MM.1S (cell line): ENCODE results near the gene CCL28.

ENCODE experiments used
- DNase-seq: peaks from one replicate; pipeline ENCODE4 v3.0.0-alpha.2; 2015
- H2AFZ ChIP-seq: fragments of 300-600 bp; sonication (generic); 2 replicates; pipeline ENCODE4 v1.6.0; 2016; ENCODE audit warnings: antibody characterized with exemption, low read length
- H3F3A ChIP-seq: fragments of 300-600 bp; sonication (generic); 2 replicates; pipeline ENCODE4 v1.6.1; 2016; ENCODE audit warnings: mild to moderate bottlenecking, antibody characterized with exemption, low read length, moderate library complexity, mixed read lengths; ENCODE audit not compliant: insufficient read depth
- H3K27ac ChIP-seq: fragments of 300-600 bp; sonication (generic); 2 replicates; pipeline ENCODE4 v1.5.1; 2016; ENCODE audit warnings: mild to moderate bottlenecking, low read length
- H3K27me3 ChIP-seq: fragments of 300-600 bp; sonication (generic); replicated peaks from 2 replicates; pipeline ENCODE4 v1.6.0; 2016; ENCODE audit warnings: low read length; ENCODE audit not compliant: insufficient read depth
- H3K36me3 ChIP-seq: fragments of 300-600 bp; sonication (generic); replicated peaks from 2 replicates; pipeline ENCODE4 v1.6.1; 2016; ENCODE audit warnings: mild to moderate bottlenecking, low read length, mixed read lengths; ENCODE audit not compliant: insufficient read depth
- H3K4me1 ChIP-seq: fragments of 300-600 bp; sonication (generic); 2 replicates; pipeline ENCODE4 v1.6.1; 2016; ENCODE audit warnings: low read length, mixed read lengths
- H3K4me2 ChIP-seq: fragments of 300-600 bp; sonication (generic); 2 replicates; pipeline ENCODE4 v1.6.0; 2016; ENCODE audit warnings: low read depth, low read length
- H3K4me3 ChIP-seq: fragments of 300-600 bp; sonication (generic); 2 replicates; pipeline ENCODE4 v1.5.1; 2016; ENCODE audit warnings: low read length, mixed read lengths
- H3K79me2 ChIP-seq: fragments of 300-600 bp; sonication (generic); 2 replicates; pipeline ENCODE4 v1.6.1; 2016; ENCODE audit warnings: mixed run types, low read length, mixed read lengths
- H3K9ac ChIP-seq: fragments of 300-600 bp; sonication (generic); 2 replicates; pipeline ENCODE4 v1.6.1; 2016; ENCODE audit warnings: low read length, mixed read lengths
- H3K9me2 ChIP-seq: fragments of 300-600 bp; sonication (generic); replicated peaks from 2 replicates; pipeline ENCODE4 v1.6.1; 2016; ENCODE audit warnings: mild to moderate bottlenecking, low read length, mixed read lengths; ENCODE audit not compliant: insufficient read depth
- H3K9me3 ChIP-seq: fragments of 300-600 bp; sonication (generic); replicated peaks from 2 replicates; pipeline ENCODE4 v1.6.1; 2016; ENCODE audit warnings: mild to moderate bottlenecking, low read length, mixed read lengths; ENCODE audit not compliant: insufficient read depth
- H4K20me1 ChIP-seq: fragments of 300-600 bp; sonication (generic); 2 replicates; pipeline ENCODE4 v1.6.1; 2016; ENCODE audit warnings: mild to moderate bottlenecking, low read length, moderate library complexity, mixed read lengths; ENCODE audit not compliant: insufficient read depth
- CTCF ChIP-seq: fragments of 300-600 bp; sonication (generic); IDR thresholded peaks from 2 replicates; pipeline ENCODE4 v1.5.1; 2016; ENCODE audit warnings: antibody characterized with exemption, low read length, mixed read lengths
- EZH2 ChIP-seq: fragments of 300-600 bp; sonication (generic); optimal IDR thresholded peaks from 2 replicates; pipeline ENCODE3; 2017; ENCODE audit warnings: low read depth, mild to moderate bottlenecking, antibody characterized with exemption, low read length, mixed read lengths
- EZH2phosphoT487 ChIP-seq: fragments of 300-600 bp; sonication (generic); IDR thresholded peaks from 2 replicates; pipeline ENCODE4 v1.6.1; 2018; ENCODE audit warnings: antibody characterized with exemption, low read length

Gene CCL28

DNA sequence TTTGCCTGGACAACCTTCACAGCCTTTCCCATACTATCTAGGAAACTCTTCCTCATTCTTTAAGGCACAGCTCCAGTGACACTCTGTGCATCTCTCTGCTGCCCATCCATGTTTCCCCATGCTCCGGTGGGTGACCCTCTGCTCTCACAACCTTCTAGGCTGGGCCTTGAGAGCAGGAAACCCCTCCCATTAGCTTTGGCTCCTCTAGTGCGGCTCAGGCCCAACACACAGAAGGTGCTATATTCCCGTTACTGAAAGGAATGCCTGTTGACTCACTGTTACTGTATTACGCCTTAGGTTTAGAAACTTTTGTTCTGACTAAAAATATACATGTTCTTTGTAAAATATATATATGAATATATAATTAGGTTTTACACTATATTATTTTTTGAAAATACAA, 8.1 kb upstream of the CCL28 start:
- H3K4me3 ChIP-seq = no peak overlapping the region
- H3K4me2 ChIP-seq = no peak overlapping the region
- H3K36me3 ChIP-seq = no peaks in the 10 kb centered on the region
- no peak for TF ChIP-seq EZH2
- no peak for TF ChIP-seq EZH2phosphoT487
- TF ChIP-seq CTCF = no peak
- no peak overlapping the region for H3K9ac ChIP-seq
- H3K4me1 ChIP-seq = no peaks in the 10 kb centered on the region
- no peaks in the 10 kb centered on the region for H3K27me3 ChIP-seq
- no peaks in the 10 kb centered on the region for H3K9me2 ChIP-seq
- no peak overlapping the region for H2AFZ ChIP-seq
- H3K9me3 ChIP-seq = no peaks in the 10 kb centered on the region
- DNase-seq = no peak
- H3K79me2 ChIP-seq = no peaks in the 10 kb centered on the region
- no peak overlapping the region for H3K27ac ChIP-seq
- no peaks in the 10 kb centered on the region for H4K20me1 ChIP-seq
- no peaks in the 10 kb centered on the region for H3F3A ChIP-seq

GRCh38 chr5:43418561-43418960, 6.4 kb upstream of the CCL28 start:
- no peaks in the 10 kb centered on the region for H3K36me3 ChIP-seq
- H4K20me1 ChIP-seq = no peaks in the 10 kb centered on the region
- H3F3A ChIP-seq = no peaks in the 10 kb centered on the region
- H2AFZ ChIP-seq = no peak overlapping the region
- DNase-seq = no peak
- H3K27ac ChIP-seq = no peak overlapping the region
- H3K4me3 ChIP-seq = no peak overlapping the region
- H3K9ac ChIP-seq = no peak overlapping the region
- H3K9me3 ChIP-seq = no peaks in the 10 kb centered on the region
- no peaks in the 10 kb centered on the region for H3K79me2 ChIP-seq
- no peaks in the 10 kb centered on the region for H3K4me1 ChIP-seq
- H3K9me2 ChIP-seq = no peaks in the 10 kb centered on the region
- H3K27me3 ChIP-seq = no peaks in the 10 kb centered on the region
- no peak overlapping the region for H3K4me2 ChIP-seq
- TF ChIP-seq EZH2 = no peak
- TF ChIP-seq CTCF = no peak
- no peak for TF ChIP-seq EZH2phosphoT487

DNA sequence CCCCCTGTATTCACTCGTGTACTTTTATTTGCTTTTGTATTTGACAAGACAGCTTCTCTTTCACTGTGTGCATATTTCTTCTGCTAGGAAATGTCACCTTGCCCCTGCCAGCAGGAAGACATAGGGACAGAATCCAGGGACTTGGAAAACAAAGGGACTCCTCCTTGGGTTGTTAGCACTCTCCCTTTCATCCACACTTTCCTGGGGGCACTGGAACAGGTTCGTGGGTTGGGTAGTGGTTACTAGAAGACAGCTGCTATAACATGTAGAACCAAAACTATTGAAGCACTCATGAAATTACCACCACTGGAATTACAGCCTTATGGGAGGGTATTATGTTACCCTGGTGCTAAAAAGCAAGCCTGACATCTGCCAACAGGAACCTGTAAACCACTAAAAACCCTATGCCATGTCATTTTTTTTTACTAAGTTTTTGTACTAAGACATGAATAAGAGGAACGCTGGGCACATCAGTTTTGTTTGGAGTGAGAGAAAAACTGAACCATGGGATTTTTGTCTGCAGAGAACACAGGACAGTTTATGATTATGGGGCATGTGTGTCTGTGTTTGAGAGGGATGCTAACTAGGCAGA, 4.7 kb upstream of the CCL28 start:
- TF ChIP-seq CTCF (no peak), EZH2phosphoT487 (no peak), EZH2 (no peak)

More for the DNA sequence above, 4.7 kb upstream of the CCL28 start:
- H3F3A ChIP-seq = no peaks in the 10 kb centered on the region
- DNase-seq = no peak
- H3K79me2 ChIP-seq = no peaks in the 10 kb centered on the region
- H3K27me3 ChIP-seq = no peaks in the 10 kb centered on the region
- no peak overlapping the region for H3K27ac ChIP-seq
- H3K9me2 ChIP-seq = no peaks in the 10 kb centered on the region
- H3K4me1 ChIP-seq = no peaks in the 10 kb centered on the region
- no peak overlapping the region for H3K4me2 ChIP-seq
- H3K4me3 ChIP-seq = no peak overlapping the region
- no peak overlapping the region for H2AFZ ChIP-seq
- no peaks in the 10 kb centered on the region for H3K36me3 ChIP-seq
- no peaks in the 10 kb centered on the region for H4K20me1 ChIP-seq
- no peaks in the 10 kb centered on the region for H3K9me3 ChIP-seq
- H3K9ac ChIP-seq = no peak overlapping the region
